AG04450 (cell line): ENCODE data around the gene SLC6A6. TPM values are rescaled to one million over a fixed set of nuclear protein-coding genes. Genes with fewer than 3 reads are reported as not detected.

Experiments
- CTCF ChIA-PET: fragments of 300-600, 350-600 bp; formaldehyde crosslinking; extraction: SDS; loops from one replicate; lab custom pipeline; 2022; ENCODE audit warnings: antibody characterized with exemption, inconsistent platforms; lab: Charles Lee
- POLR2A ChIA-PET: fragments of 350-600 bp; formaldehyde crosslinking; extraction: SDS; loops from one replicate; lab custom pipeline; 2021; ENCODE audit warnings: antibody characterized with exemption, inconsistent platforms; lab: Yijun Ruan, JAX
- DNase-seq: peaks from one replicate; pipeline ENCODE4 v3.0.0-alpha.2; 2011; ENCODE audit warnings: low read depth, low spot score
- H3K27ac ChIP-seq: one replicate; pipeline ENCODE4 v1.5.1; 2012; ENCODE audit warnings: low read depth, low read length, control low read depth
- H3K27me3 ChIP-seq: one replicate; pipeline ENCODE4 v1.6.0; 2012; ENCODE audit warnings: low read length; ENCODE audit not compliant: control insufficient read depth, insufficient read depth
- H3K4me3 ChIP-seq: 2 replicates; pipeline ENCODE4 v1.5.1; 2011; ENCODE audit warnings: mild to moderate bottlenecking, low read depth, low read length, control low read depth
- H3K9me3 ChIP-seq: 2 replicates; pipeline ENCODE4 v1.5.1; 2012; ENCODE audit warnings: low read length; ENCODE audit not compliant: control insufficient read depth, insufficient read depth
- CTCF ChIP-seq: IDR thresholded peaks from 2 replicates; pipeline ENCODE4 v1.5.1; 2011; ENCODE audit warnings: low read depth, low read length, control low read depth, inconsistent platforms
- polyA plus RNA-seq: library from polyadenylated mRNA; depleted of rRNA; stranded (reverse); fragments of >200 nt; gene quantifications from 2 replicates; pipeline ENCODE4 v1.2.3, GENCODE V29; 2011

Gene SLC6A6
- polyA plus RNA-seq, 1 experiment, result 30.8 TPM

GRCh38 chr3:14516738-14517345 is 114.4 kb downstream of the SLC6A6 start:
- peaks cover 29% of the 10 kb centered on the region for H3K27me3 ChIP-seq
- TF ChIP-seq CTCF, result no peak
- no peak overlapping the region for H3K27ac ChIP-seq
- H3K4me3 ChIP-seq, result no peak overlapping the region
- DNase-seq, result no peak
- ChIA-PET CTCF (no interaction called here), POLR2A (interaction anchor here (0.6 kb wide), 1 partner anchor 122 kb away, joined by 3 read pairs; no protein-coding TSS in a partner anchor)
- no peaks in the 10 kb centered on the region; the same call in 1 of the 2 replicates for H3K9me3 ChIP-seq

- Histone ChIP-seq H3K27ac (no peak overlapping the region), H3K27me3 (peaks cover 37% of the 10 kb centered on the region), H3K9me3 (no peaks in the 10 kb centered on the region; the same call in 1 of the 2 replicates), H3K4me3 (no peak overlapping the region)
- no peak for DNase-seq
- TF ChIP-seq CTCF, result no peak
- ChIA-PET CTCF (interaction anchor here (0.7 to 4.5 kb wide), 2 partner anchors 9 kb away, joined by 3 to 48 read pairs; no protein-coding TSS in a partner anchor), POLR2A (interaction anchor here (0.7 to 1.1 kb wide), 2 partner anchors 20 to 339 kb away, joined by 3 to 6 read pairs; partner anchors contain the start of genes LSM3 and XPC)
Observed at GRCh38 chr3:14517601-14518431, 115.4 kb downstream of the SLC6A6 start.

GRCh38 chr3:14518432-14518802 is 116.0 kb downstream of the SLC6A6 start:
- no peak overlapping the region for H3K4me3 ChIP-seq
- peaks cover 38% of the 10 kb centered on the region for H3K27me3 ChIP-seq
- no peaks in the 10 kb centered on the region; the same call in 1 of the 2 replicates for H3K9me3 ChIP-seq
- ChIA-PET POLR2A (interaction anchor here (1.1 kb wide), 1 partner anchor 340 kb away, joined by 3 read pairs; the partner anchor contains the start of genes LSM3 and XPC), CTCF (interaction anchor here (4.5 kb wide), 1 partner anchor 9 kb away, joined by 48 read pairs; no protein-coding TSS in a partner anchor)
- H3K27ac ChIP-seq, result no peak overlapping the region
- no peak for TF ChIP-seq CTCF
- no peak for DNase-seq

GRCh38 chr3:14518893-14519292 is 116.5 kb downstream of the SLC6A6 start:
- Histone ChIP-seq H3K4me3 (no peak overlapping the region), H3K27me3 (peaks cover 37% of the 10 kb centered on the region), H3K9me3 (no peaks in the 10 kb centered on the region; the same call in 1 of the 2 replicates), H3K27ac (no peak overlapping the region)
- ChIA-PET POLR2A (interaction anchor here (1.1 kb wide), 1 partner anchor 340 kb away, joined by 3 read pairs; the partner anchor contains the start of genes LSM3 and XPC), CTCF (interaction anchor here (4.5 kb wide), 1 partner anchor 10 kb away, joined by 48 read pairs; no protein-coding TSS in a partner anchor)
- TF ChIP-seq CTCF, result no peak
- DNase-seq, result no peak
